ENCODE results near the gene HAUS7. TPM values are rescaled to one million over a fixed set of nuclear protein-coding genes. Genes with fewer than 3 reads are reported as not detected.

The HAUS7 gene
- total and polyA plus RNA-seq, 2 donors from 2014 or later, result 28.1 to 47.6 TPM

GRCh38 chrX:153410888-153411254, 59.5 kb downstream of the HAUS7 start:
- Histone ChIP-seq H3K4me1 (ENCODE audit: control insufficient read depth in 2 of 3, insufficient read depth in 2 of 3, low read depth in 1 of 3, low read length in 3 of 3) (peaks cover 0 to 7% (median 0%) of the 10 kb centered on the region in 3 donors), H3K9ac (ENCODE audit: low read length in 3 of 3) (no peak overlapping the region), H3K4me3 (ENCODE audit: low read length in 3 of 3) (no peak overlapping the region), H3K36me3 (ENCODE audit: control insufficient read depth in 2 of 3, insufficient read depth in 3 of 3, low read length in 3 of 3) (no peaks in the 10 kb centered on the region), H3K27me3 (ENCODE audit: control insufficient read depth, insufficient read depth, low read length) (no peaks in the 10 kb centered on the region), H3K9me3 (ENCODE audit: control insufficient read depth in 2 of 3, insufficient read depth in 1 of 3, low read length in 3 of 3) (no peaks in the 10 kb centered on the region), H3K27ac (ENCODE audit: low read depth in 2 of 2, low read length in 2 of 2) (no peak overlapping the region)
- intact Hi-C loops (cut with DNase I), result no loop called here
- no peak for TF ChIP-seq CTCF (IDR thresholded peaks at IDR 0.05; ENCODE audit: borderline replicate concordance, extremely low read depth, insufficient read depth)
- no peak for FAIRE-seq
- no peak for DNase-seq

- Histone ChIP-seq H3K27ac (ENCODE audit: low read depth in 2 of 2, low read length in 2 of 2) (no peak overlapping the region), H3K9me3 (ENCODE audit: control insufficient read depth in 2 of 3, insufficient read depth in 1 of 3, low read length in 3 of 3) (no peaks in the 10 kb centered on the region), H3K4me1 (ENCODE audit: control insufficient read depth in 2 of 3, insufficient read depth in 2 of 3, low read depth in 1 of 3, low read length in 3 of 3) (peaks cover 0 to 7% (median 0%) of the 10 kb centered on the region in 3 donors), H3K36me3 (ENCODE audit: control insufficient read depth in 2 of 3, insufficient read depth in 3 of 3, low read length in 3 of 3) (no peaks in the 10 kb centered on the region), H3K4me3 (ENCODE audit: low read length in 3 of 3) (no peak overlapping the region), H3K27me3 (ENCODE audit: control insufficient read depth, insufficient read depth, low read length) (no peaks in the 10 kb centered on the region), H3K9ac (ENCODE audit: low read length in 3 of 3) (no peak overlapping the region)
- no peak for TF ChIP-seq CTCF (IDR thresholded peaks at IDR 0.05; ENCODE audit: borderline replicate concordance, extremely low read depth, insufficient read depth)
- DNase-seq, result no peak
- intact Hi-C loops (cut with DNase I), result no loop called here
- no peak for FAIRE-seq
Measured at GRCh38 chrX:153410373-153410772, 60.0 kb downstream of the HAUS7 start.

- Histone ChIP-seq H3K4me1 (ENCODE audit: control insufficient read depth in 2 of 3, insufficient read depth in 2 of 3, low read depth in 1 of 3, low read length in 3 of 3) (peaks cover 0 to 7% (median 0%) of the 10 kb centered on the region in 3 donors), H3K4me3 (ENCODE audit: low read length in 3 of 3) (no peak overlapping the region), H3K27me3 (ENCODE audit: control insufficient read depth, insufficient read depth, low read length) (no peaks in the 10 kb centered on the region), H3K9me3 (ENCODE audit: control insufficient read depth in 2 of 3, insufficient read depth in 1 of 3, low read length in 3 of 3) (no peaks in the 10 kb centered on the region), H3K27ac (ENCODE audit: low read depth in 2 of 2, low read length in 2 of 2) (no peak overlapping the region), H3K9ac (ENCODE audit: low read length in 3 of 3) (no peak overlapping the region), H3K36me3 (ENCODE audit: control insufficient read depth in 2 of 3, insufficient read depth in 3 of 3, low read length in 3 of 3) (no peaks in the 10 kb centered on the region)
- intact Hi-C loops (cut with DNase I), result no loop called here
- FAIRE-seq, result no peak
- DNase-seq, result no peak
- no peak for TF ChIP-seq CTCF (IDR thresholded peaks at IDR 0.05; ENCODE audit: borderline replicate concordance, extremely low read depth, insufficient read depth)
Measured at GRCh38 chrX:153409414-153410101, 60.8 kb downstream of the HAUS7 start.
